Right atrium auricular region (tissue), 2 donors: ENCODE results near the gene ZNF736. TPM values are rescaled to one million over a fixed set of nuclear protein-coding genes. Genes with fewer than 3 reads are reported as not detected.
"Not testable (repeated sequence)": the region's sequence is repeated elsewhere in the genome, so short reads cannot be mapped to it uniquely, and the experiment has no call there.

ENCODE experiments used
- DNase-seq: peaks from one replicate; pipeline ENCODE4 v3.0.0-alpha.2; 2019; ENCODE audit warnings: low spot score
- H3K27ac ChIP-seq, 2 donors: fragments of 200-600 bp; sonication (generic); 1 replicate in 1 of 2; 2 replicates in 1 of 2; pipeline ENCODE4 v1.5.1; 2016 to 2019
- H3K27me3 ChIP-seq, 2 donors: fragments of 200-600 bp; sonication (generic); one replicate each; pipeline versions ENCODE4 v1.5.1 to v1.6.0; 2017 to 2019
- H3K36me3 ChIP-seq: fragments of 200-600 bp; sonication (generic); one replicate; pipeline ENCODE4 v1.5.1; 2016
- H3K4me1 ChIP-seq, 2 donors: fragments of 200-600 bp; sonication (generic); one replicate each; pipeline versions ENCODE4 v1.5.1 to v1.6.0; 2017 to 2019
- H3K4me3 ChIP-seq, 2 donors: fragments of 200-600 bp; sonication (generic); 1 replicate in 1 of 2; 2 replicates in 1 of 2; pipeline ENCODE4 v1.5.1; 2017 to 2019; ENCODE audit warnings: mild to moderate bottlenecking in 1 of 2, moderate library complexity in 1 of 2
- H3K9me3 ChIP-seq, 2 donors: fragments of 200-600 bp; sonication (generic); one replicate each; pipeline ENCODE4 v1.5.1; 2019
- CTCF ChIP-seq, 2 donors: fragments of 200-600 bp; sonication (generic); IDR thresholded peaks; one replicate each; pipeline ENCODE4 v1.5.1; 2019; ENCODE audit warnings: antibody characterized with exemption in 2 of 2
- total RNA-seq, 2 donors: library from RNA; depleted of rRNA; stranded (reverse); fragments of >200 nt; gene quantifications; one replicate each; pipeline ENCODE4 v1.1.0, GENCODE V29; 2016

ZNF736 gene
- total RNA-seq, 2 donors from 2014 or later: 1.4 to 1.7 TPM

- H3K36me3 ChIP-seq: no peaks in the 10 kb centered on the region
These were observed 805 bp downstream of the ZNF736 start for GRCh38 chr7:64314566-64314965.

GRCh38 chr7:64316031-64316742 is 2.4 kb downstream of the ZNF736 start:
- H3K27me3 ChIP-seq, H3K9me3 ChIP-seq, DNase-seq, H3K36me3 ChIP-seq, H3K4me3 ChIP-seq, H3K27ac ChIP-seq: not testable (repeated sequence)
- H3K4me1 ChIP-seq: peaks cover 0 to 25% of the 10 kb centered on the region in 2 donors

More at GRCh38 chr7:64314566-64314965, 805 bp downstream of the ZNF736 start:
- Histone ChIP-seq H3K27ac (peak overlapping the region in 1 of 2 donors; percentile 74), H3K4me3 (peak overlapping the region; percentile 66 to 71), H3K27me3 (no peaks in the 10 kb centered on the region), H3K4me1 (peaks cover 0 to 25% of the 10 kb centered on the region in 2 donors), H3K9me3 (no peaks in the 10 kb centered on the region)
- TF ChIP-seq CTCF (IDR thresholded peaks at IDR 0.05): no peak
- no peak for DNase-seq

- peak in 1 of 2 donors; percentile 26 for TF ChIP-seq CTCF (IDR thresholded peaks at IDR 0.05)
- H3K27me3 ChIP-seq: no peaks in the 10 kb centered on the region
- no peaks in the 10 kb centered on the region for H3K9me3 ChIP-seq
These were observed 7.1 kb downstream of the ZNF736 start for GRCh38 chr7:64320547-64321513.

GRCh38 chr7:64324166-64324565 is 10.4 kb downstream of the ZNF736 start:
- H3K9me3 ChIP-seq, H3K4me3 ChIP-seq, H3K36me3 ChIP-seq, H3K27ac ChIP-seq, H3K27me3 ChIP-seq, DNase-seq, H3K4me1 ChIP-seq: not testable (repeated sequence)

More at GRCh38 chr7:64320547-64321513, 7.1 kb downstream of the ZNF736 start:
- H3K4me3 ChIP-seq: no peak overlapping the region
- no peak overlapping the region for H3K27ac ChIP-seq
- H3K4me1 ChIP-seq: peaks cover 0 to 2% of the 10 kb centered on the region in 2 donors
- H3K36me3 ChIP-seq: no peaks in the 10 kb centered on the region
- DNase-seq: no peak

- H3K27ac ChIP-seq: not testable (repeated sequence)
- peaks cover 54 to 100% of the 10 kb centered on the region in 2 donors for H3K9me3 ChIP-seq
These were observed 35.0 kb downstream of the ZNF736 start for GRCh38 chr7:64348713-64349210.

GRCh38 chr7:64359543-64359942 is 45.8 kb downstream of the ZNF736 start:
- Histone ChIP-seq H3K9me3 (peaks cover 4 to 90% of the 10 kb centered on the region in 2 donors), H3K36me3 (no peaks in the 10 kb centered on the region), H3K4me1 (no peaks in the 10 kb centered on the region), H3K27ac (no peak overlapping the region), H3K4me3 (no peak overlapping the region), H3K27me3 (no peaks in the 10 kb centered on the region)
- DNase-seq: no peak
- TF ChIP-seq CTCF (IDR thresholded peaks at IDR 0.05): no peak

More at GRCh38 chr7:64348713-64349210, 35.0 kb downstream of the ZNF736 start:
- not testable (repeated sequence) for H3K4me3 ChIP-seq, H3K4me1 ChIP-seq, H3K27me3 ChIP-seq, DNase-seq
- H3K36me3 ChIP-seq: peaks cover 17% of the 10 kb centered on the region

- no peak for TF ChIP-seq CTCF (IDR thresholded peaks at IDR 0.05)
- no peaks in the 10 kb centered on the region for H3K36me3 ChIP-seq
These were observed 57.4 kb downstream of the ZNF736 start for GRCh38 chr7:64371116-64371515.

More at GRCh38 chr7:64371116-64371515, 57.4 kb downstream of the ZNF736 start:
- Histone ChIP-seq H3K27me3 (no peaks in the 10 kb centered on the region), H3K4me1 (no peaks in the 10 kb centered on the region), H3K9me3 (peaks cover 0 to 2% of the 10 kb centered on the region in 2 donors), H3K4me3 (no peak overlapping the region), H3K27ac (no peak overlapping the region)
- no peak for DNase-seq
